UCSD-AML1 (cell line): Measurements from ENCODE around the gene LINGO1.

Experiments used
- DNase-seq: peaks from one replicate; lab custom pipeline; 2025; ENCODE audit not compliant: unreplicated experiment; lab: John Stamatoyannopoulos, UW

Gene LINGO1

DNA sequence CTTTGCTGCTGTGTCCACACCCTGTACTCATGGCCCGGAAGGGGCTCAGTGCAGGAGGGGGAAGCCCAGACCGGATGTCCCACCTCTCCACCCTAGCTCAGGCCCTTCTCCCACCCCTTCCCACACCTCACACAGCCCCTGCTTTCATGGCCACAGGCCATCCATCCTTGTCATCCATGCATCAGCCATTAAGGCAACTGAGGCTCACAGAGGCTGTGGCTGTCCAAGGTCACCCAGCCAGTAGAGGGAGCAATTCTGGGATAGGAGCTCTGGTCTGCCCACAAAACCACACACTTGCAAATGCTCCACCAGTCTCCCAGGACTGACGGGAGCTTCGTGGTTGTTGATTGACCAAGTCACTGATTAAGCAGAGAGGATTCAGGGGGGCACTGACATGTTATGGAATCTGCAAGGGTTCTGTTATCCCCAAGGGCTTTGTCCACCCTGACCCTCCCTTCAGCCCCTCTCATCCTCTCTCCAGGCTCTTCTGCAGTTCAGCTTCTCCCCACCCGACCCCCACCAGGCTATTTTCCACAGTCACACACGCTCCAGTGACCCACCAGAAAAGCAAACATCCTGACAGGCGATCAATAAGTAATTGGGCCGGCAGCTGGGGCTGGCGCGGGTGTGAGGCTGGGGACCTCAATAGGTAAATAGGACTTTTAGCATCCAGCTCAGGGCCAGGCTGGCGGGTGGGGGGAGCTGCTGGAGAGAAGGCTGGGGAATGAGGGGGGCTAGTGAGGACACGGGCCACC is 15.1 kb downstream of the LINGO1 start:
- peak; percentile 43 for DNase-seq

GRCh38 chr15:77616072-77616471 is 16.6 kb downstream of the LINGO1 start:
- DNase-seq, result no peak

DNA sequence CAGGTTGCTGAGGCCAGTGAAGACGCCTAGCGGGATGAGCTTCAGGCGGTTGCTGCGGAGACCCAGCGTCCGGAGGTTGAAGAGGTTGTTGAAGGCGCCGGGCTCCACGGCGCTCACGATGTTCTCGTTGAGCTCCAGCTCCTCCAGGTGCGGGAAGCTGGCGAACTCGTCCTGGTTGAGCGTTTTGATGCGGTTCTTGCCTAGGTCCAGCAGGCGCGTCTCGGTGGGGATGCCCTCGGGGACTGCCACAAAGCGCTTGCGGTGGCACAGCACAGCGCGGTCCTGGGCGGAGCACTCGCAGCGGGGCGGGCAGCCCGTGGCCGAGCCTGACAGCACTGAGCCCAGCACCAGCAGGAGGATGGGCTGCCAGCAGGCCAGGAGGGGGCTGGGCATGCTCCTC is 17.2 kb downstream of the LINGO1 start:
- no peak for DNase-seq

- DNase-seq, result no peak
Observed at GRCh38 chr15:77614251-77614806, 18.4 kb downstream of the LINGO1 start.

- DNase-seq, result no peak
Observed at GRCh38 chr15:77613814-77614213, 18.9 kb downstream of the LINGO1 start.

- DNase-seq, result no peak
Observed at GRCh38 chr15:77612958-77613601, 19.6 kb downstream of the LINGO1 start.

- DNase-seq, result peak; percentile 34
Observed at GRCh38 chr15:77611767-77612166, 20.9 kb downstream of the LINGO1 start.

DNA sequence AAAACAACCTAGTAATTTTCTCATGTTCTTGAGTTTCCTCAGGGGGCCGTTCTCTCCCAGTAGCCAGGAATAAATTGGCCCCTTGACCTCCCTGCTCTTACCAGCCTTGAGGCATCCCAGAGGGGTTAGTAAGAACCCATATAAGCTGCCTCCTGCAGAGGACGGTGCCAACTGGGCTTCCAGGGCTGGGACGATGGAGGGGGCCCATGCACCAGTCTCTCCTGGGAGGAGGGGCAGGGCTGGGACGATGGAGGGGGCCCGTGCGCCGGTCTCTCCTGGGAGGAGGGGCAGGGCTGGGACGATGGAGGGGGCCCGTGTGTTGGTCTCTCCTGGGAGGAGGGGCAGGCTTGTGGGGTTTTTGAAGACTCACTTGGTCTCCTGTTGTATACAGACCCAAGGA is 22.0 kb downstream of the LINGO1 start:
- DNase-seq, result no peak

DNA sequence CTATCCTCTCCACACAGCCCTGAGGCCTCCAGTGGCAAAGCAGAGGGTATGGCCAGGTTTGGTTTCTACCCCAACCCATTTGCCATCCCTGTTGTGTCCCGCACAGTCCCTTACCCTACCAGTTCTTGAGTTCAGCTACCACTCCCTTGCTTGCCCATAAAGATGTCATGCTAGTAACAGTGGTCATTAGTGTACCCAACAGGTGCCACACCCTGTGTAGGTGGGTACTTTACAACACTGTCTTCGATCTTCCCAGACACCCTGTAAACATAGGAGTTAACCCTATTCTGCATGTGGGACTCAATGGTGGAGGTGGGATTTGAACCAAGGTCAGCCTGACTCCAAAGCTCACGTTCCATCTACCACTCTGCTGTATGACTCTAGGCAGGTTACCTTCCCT is 23.2 kb downstream of the LINGO1 start:
- DNase-seq, result no peak

- DNase-seq, result no peak
Observed at GRCh38 chr15:77608774-77609173, 23.9 kb downstream of the LINGO1 start.

- DNase-seq, result no peak
Observed at GRCh38 chr15:77607894-77608261, 24.8 kb downstream of the LINGO1 start.

DNA sequence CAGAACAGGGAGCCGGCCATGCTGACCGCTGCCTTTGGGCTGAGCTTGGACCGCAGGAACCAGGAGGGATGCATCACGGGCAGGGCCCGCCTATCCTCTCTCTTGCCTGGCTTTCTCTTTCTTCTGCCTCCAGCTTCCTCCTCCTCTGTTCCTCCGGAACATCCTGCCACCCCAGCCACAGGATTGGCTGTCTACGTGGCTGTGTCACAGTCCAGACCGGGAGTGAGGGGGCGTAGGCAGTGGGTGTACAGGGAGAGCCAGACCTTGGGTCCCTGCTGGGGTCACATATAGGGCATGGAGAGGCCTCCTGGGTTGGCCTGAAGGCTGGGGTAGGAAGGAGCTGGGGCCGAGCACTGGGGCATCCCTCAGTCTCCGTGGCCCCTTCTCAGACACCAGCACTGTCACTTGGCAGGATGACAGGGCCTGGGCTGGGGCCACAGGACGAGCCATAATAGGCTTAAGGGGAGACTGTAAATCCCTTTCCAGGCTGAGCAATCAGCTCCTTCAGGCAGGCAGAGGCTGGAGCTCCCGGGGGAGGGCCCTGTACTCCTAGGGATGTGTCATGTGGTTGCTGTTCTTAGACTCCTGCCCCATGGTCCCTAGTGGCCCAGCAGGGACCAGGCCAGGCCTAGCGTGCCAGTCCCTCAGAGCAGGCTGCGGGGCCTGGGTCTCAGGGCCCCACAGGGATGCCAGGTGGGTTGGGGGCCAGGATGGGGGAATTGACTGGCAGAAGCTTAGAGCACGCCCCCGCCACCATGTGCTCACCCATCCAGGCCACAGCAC is 25.4 kb downstream of the LINGO1 start:
- peak; percentile 62 for DNase-seq

- DNase-seq, result no peak
Observed at GRCh38 chr15:77606142-77607034, 26.3 kb downstream of the LINGO1 start.

DNA sequence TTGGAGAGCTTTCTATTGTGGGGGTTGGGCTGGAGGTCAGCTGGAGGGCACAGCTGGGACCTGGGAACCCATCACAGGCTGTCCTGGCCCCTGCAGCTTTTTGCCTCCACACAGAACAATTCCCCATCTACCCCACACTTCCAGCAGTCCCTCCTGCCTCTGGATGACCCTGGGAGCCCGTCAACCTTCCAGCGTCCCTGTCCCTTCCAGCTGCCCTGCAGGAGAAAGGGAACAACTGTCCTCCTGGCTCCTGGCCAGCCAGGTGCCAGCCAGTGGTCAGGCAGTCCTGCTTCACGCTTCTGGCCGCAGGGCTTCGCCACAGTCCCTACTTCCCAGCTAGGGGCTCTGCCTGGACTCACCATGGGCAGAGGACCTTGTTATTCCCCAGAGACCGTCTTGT is 27.2 kb downstream of the LINGO1 start:
- DNase-seq, result no peak

DNA sequence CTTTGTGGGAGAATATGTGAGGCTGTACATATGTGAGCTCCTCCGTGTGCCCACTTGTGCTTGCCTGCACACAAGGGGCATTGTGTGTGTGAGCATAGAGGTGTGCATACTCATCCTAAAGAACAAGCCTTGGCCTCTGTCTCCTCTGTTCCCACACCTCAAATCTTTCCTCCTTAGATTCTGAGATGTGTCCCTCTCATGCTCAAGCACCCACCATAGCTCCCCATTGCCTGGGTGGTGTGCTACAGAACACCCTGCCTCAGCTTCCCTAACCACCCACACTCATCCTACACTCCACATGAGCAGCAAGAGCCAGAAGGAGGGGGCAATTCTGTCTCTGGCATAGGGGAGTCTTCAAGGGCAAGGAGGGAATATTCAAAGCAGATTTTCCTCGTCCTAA is 27.7 kb downstream of the LINGO1 start:
- DNase-seq, result no peak

DNA sequence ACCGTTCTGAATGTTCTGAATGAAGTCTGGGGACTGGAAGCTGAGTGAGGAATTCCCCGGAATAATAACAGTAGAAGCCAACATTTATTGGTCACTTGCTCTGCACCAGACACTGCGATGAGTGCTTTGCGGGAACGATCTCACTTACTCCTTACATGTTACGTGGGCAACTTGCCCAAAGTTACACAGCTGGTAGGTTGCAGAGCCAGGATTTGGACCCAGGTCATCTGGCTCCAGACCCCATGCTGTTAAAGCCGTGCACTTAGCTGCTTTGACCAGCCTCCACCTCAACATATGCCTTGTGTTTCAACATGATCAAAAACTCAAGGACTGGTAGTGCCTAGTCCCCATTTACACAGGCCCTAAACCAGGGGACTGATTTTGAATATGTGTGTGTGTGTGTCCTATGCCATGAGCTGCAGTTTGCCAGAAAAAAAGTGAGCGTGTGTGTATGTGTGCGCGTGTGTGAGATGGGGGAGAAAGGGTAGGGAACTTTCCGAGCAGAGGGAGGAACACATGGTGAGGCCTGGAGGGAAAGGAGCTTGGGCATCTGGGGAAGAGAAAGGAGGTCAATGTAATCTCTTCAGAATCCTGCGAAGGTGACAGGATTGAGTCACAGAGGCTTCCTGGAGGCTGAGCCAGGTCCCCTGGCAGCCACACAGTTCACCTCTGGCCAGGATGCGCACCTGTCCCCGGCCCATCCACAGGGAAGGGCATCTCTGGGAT is 28.9 kb downstream of the LINGO1 start:
- DNase-seq, result no peak

- DNase-seq, result no peak
Observed at GRCh38 chr15:77602800-77603199, 29.9 kb downstream of the LINGO1 start.

DNA sequence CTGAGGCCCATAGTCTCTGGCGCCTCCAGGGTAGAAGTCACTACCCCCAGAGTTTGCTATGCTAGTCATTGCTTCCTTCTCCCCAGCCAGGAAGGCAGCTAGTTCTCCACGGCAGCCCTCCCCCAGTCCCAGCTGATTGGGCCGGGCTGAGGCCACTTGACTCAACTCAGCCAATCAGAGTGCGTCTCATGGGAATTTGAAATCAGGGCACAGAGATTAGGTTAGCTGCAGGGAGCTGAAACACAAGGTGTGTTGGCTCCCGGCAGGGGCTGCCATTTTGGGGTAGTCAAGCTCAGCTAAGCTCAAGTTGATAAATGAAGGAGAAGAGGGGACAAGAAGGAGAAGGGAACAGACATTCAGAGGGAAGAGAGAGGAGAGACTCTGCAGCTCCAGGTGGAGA is 32.8 kb downstream of the LINGO1 start:
- DNase-seq, result peak; percentile 52

DNA sequence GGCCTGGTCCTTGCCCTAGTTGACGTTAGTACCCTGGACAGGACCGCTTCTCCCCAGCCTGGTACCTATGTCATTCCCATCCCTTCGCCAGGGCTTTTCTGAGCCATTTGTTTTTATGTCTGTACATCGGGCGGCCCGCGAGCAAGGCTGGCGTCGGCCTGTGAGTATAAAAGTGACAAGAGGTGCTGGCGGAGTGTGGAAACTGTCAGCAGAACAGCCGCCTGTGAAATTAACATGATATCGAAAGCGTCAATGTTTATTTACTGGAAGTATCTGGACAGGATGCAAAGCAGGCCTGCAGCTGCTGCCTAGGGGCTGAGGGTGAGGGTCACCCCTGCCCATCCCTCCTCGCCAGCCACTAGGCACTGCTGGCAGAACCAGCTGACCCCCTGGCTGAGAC is 33.4 kb downstream of the LINGO1 start:
- DNase-seq, result no peak

DNA sequence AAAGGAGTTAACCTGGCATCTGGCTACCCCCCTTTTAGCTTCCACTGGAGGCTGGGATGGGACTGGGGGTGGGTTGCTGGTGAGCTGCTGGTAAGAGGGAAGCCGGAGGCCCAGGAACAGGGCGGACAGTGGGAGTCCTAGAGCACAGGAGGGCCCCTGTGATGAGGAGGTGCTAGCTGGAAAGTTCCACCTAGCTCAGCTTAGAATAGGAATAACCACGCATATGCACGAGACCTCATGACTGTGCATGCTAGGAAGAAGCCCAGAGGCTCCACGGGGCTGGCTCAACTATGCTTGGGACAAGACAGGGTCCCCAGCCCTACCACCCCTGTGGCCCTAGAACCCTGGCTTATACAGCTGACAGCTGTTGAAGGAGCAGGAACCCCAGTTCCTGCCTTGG is 34.1 kb downstream of the LINGO1 start:
- DNase-seq, result no peak
